ENCODE results near the gene ZNF35. TPM values are rescaled to one million over a fixed set of nuclear protein-coding genes. Genes with fewer than 3 reads are reported as not detected.

The ZNF35 gene
- total and polyA plus RNA-seq, 2 of the 13 experiments (the other 11 are each of a cell fraction or from before 2014, with no cell fraction given): 0.20 to 0.22 TPM

DNA sequence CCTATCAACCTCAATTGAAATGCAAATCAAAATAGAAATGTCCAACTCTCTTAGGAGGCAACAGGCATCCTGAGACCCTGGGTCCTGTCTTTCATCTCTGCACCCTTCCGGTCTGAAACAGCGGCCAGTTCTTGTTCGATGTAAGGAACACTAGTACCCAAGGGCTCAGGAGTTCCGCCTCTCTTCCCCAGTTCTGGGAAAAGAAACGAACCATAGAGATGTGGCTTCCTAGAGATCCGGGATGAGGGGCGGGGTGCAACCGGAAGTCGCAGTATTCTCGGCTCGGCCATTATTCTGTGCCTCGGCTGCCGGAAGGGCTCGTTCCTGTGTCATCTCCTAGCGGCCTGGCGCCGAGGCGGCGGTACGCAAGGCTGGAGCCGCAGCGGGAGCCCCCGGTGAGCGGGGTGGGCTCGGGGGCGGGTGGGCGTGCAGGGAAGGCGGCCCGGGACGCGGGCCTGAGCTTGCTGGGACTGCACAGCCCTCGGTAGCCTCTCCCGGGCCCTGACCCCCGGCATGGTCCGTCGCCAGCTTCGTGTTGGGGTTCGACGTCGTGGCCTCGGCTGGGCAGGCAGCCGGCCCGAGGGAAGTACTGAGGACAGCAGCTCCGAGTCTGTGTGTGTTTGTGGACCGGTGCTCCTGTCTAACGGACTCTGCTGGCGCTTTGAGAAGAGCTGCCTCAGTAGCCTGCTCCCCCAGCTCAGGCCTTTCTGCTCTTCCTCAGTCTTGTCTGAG, 23.6 kb upstream of the ZNF35 start, which contains the start of gene ZNF197 (continued):
- TF ChIP-seq, protein P1, sequence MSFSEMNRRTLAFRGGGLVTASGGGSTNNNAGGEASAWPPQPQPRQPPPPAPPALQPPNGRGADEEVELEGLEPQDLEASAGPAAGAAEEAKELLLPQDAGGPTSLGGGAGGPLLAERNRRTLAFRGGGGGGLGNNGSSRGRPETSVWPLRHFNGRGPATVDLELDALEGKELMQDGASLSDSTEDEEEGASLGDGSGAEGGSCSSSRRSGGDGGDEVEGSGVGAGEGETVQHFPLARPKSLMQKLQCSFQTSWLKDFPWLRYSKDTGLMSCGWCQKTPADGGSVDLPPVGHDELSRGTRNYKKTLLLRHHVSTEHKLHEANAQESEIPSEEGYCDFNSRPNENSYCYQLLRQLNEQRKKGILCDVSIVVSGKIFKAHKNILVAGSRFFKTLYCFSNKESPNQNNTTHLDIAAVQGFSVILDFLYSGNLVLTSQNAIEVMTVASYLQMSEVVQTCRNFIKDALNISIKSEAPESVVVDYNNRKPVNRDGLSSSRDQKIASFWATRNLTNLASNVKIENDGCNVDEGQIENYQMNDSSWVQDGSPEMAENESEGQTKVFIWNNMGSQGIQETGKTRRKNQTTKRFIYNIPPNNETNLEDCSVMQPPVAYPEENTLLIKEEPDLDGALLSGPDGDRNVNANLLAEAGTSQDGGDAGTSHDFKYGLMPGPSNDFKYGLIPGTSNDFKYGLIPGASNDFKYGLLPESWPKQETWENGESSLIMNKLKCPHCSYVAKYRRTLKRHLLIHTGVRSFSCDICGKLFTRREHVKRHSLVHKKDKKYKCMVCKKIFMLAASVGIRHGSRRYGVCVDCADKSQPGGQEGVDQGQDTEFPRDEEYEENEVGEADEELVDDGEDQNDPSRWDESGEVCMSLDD (CRISPR knock-in tag; IDR thresholded peaks at IDR 0.05; ENCODE audit: borderline replicate concordance): no peak
- 0 out of 2 replicates have a peak, but pooled peaks have one; percentile 19 for TF ChIP-seq ERF (CRISPR knock-in tag; IDR thresholded peaks at IDR 0.05)
- TF ChIP-seq, protein P2, sequence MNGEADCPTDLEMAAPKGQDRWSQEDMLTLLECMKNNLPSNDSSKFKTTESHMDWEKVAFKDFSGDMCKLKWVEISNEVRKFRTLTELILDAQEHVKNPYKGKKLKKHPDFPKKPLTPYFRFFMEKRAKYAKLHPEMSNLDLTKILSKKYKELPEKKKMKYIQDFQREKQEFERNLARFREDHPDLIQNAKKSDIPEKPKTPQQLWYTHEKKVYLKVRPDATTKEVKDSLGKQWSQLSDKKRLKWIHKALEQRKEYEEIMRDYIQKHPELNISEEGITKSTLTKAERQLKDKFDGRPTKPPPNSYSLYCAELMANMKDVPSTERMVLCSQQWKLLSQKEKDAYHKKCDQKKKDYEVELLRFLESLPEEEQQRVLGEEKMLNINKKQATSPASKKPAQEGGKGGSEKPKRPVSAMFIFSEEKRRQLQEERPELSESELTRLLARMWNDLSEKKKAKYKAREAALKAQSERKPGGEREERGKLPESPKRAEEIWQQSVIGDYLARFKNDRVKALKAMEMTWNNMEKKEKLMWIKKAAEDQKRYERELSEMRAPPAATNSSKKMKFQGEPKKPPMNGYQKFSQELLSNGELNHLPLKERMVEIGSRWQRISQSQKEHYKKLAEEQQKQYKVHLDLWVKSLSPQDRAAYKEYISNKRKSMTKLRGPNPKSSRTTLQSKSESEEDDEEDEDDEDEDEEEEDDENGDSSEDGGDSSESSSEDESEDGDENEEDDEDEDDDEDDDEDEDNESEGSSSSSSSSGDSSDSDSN (CRISPR knock-in tag; IDR thresholded peaks at IDR 0.05): peak; percentile 57; the same call in 1 of the 2 replicates
- no peak for TF ChIP-seq MTF2 (CRISPR knock-in tag; IDR thresholded peaks at IDR 0.05; ENCODE audit: borderline replicate concordance)
- peak; percentile 79 for TF ChIP-seq GATAD1 (CRISPR knock-in tag; IDR thresholded peaks at IDR 0.05)
- TF ChIP-seq KMT2A (CRISPR knock-in tag; IDR thresholded peaks at IDR 0.05): peak; percentile 59; the same call in 1 of the 2 replicates
- no peak for TF ChIP-seq MXD4 (CRISPR knock-in tag; IDR thresholded peaks at IDR 0.05)
- TF ChIP-seq SPEN (CRISPR knock-in tag; IDR thresholded peaks at IDR 0.05; ENCODE audit: low read depth): peak; percentile 27; the same call in 1 of the 2 replicates
- TF ChIP-seq, protein P3, sequence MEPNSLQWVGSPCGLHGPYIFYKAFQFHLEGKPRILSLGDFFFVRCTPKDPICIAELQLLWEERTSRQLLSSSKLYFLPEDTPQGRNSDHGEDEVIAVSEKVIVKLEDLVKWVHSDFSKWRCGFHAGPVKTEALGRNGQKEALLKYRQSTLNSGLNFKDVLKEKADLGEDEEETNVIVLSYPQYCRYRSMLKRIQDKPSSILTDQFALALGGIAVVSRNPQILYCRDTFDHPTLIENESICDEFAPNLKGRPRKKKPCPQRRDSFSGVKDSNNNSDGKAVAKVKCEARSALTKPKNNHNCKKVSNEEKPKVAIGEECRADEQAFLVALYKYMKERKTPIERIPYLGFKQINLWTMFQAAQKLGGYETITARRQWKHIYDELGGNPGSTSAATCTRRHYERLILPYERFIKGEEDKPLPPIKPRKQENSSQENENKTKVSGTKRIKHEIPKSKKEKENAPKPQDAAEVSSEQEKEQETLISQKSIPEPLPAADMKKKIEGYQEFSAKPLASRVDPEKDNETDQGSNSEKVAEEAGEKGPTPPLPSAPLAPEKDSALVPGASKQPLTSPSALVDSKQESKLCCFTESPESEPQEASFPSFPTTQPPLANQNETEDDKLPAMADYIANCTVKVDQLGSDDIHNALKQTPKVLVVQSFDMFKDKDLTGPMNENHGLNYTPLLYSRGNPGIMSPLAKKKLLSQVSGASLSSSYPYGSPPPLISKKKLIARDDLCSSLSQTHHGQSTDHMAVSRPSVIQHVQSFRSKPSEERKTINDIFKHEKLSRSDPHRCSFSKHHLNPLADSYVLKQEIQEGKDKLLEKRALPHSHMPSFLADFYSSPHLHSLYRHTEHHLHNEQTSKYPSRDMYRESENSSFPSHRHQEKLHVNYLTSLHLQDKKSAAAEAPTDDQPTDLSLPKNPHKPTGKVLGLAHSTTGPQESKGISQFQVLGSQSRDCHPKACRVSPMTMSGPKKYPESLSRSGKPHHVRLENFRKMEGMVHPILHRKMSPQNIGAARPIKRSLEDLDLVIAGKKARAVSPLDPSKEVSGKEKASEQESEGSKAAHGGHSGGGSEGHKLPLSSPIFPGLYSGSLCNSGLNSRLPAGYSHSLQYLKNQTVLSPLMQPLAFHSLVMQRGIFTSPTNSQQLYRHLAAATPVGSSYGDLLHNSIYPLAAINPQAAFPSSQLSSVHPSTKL (CRISPR knock-in tag; IDR thresholded peaks at IDR 0.05): 0 out of 2 replicates have a peak, but pooled peaks have one; percentile 15
- peak; percentile 54 for TF ChIP-seq ZNF407 (CRISPR knock-in tag; IDR thresholded peaks at IDR 0.05; ENCODE audit: not compliant biosample characterization)
